HepG2 (cell line): ENCODE data around the gene NCBP3. TPM values are rescaled to one million over a fixed set of nuclear protein-coding genes. Genes with fewer than 3 reads are reported as not detected.

Experiments
- GLMP ChIP-seq: sonication (generic); formaldehyde crosslinking; IDR thresholded peaks from 2 replicates; pipeline ENCODE4 v1.9.0; 2021; ENCODE audit warnings: missing genetic modification reagents, mild to moderate bottlenecking, borderline replicate concordance
- HMGXB3 ChIP-seq: sonication (generic); formaldehyde crosslinking; IDR thresholded peaks from 2 replicates; pipeline ENCODE4 v1.4.0; 2020; ENCODE audit warnings: missing genetic modification reagents, borderline replicate concordance
- IRF9 ChIP-seq: sonication (generic); formaldehyde crosslinking; IDR thresholded peaks from 2 replicates; pipeline ENCODE4 v1.8.0; 2022; ENCODE audit warnings: missing genetic modification reagents, mild to moderate bottlenecking, borderline replicate concordance
- NFKB2 ChIP-seq: sonication (generic); formaldehyde crosslinking; IDR thresholded peaks from 2 replicates; pipeline ENCODE4 v1.4.0; 2020; ENCODE audit warnings: missing genetic modification reagents, borderline replicate concordance
- ZBTB25 ChIP-seq: IDR thresholded peaks from 2 replicates; pipeline ENCODE4 v1.6.1; 2018; ENCODE audit warnings: missing genetic modification reagents
- polyA plus RNA-seq, 8 experiments: library from polyadenylated mRNA; depleted of rRNA in 3 of 8; stranded (reverse) in 7 of 8; unstranded in 1 of 8; fragments of >200 nt; fragmentation: Illumina TruSeq in 4 of 8; extraction: Trizol in 4 of 8; gene quantifications; 2 replicates each; pipeline versions ENCODE4 v1.2.1 to v1.2.3, GENCODE V29; 2011 to 2016; ENCODE audit warnings: low read depth in 4 of 8, missing spikeins in 1 of 8, mixed read lengths in 1 of 8; ENCODE audit not compliant: insufficient read depth in 1 of 8
- total RNA-seq, 5 experiments: library from RNA; depleted of rRNA; stranded (reverse); fragments of >200 nt; fragmentation: Illumina TruSeq; extraction: Trizol; gene quantifications; 2 replicates each; pipeline ENCODE4 v1.2.3, GENCODE V29; 2016; ENCODE audit warnings: low read depth in 1 of 5

The NCBP3 gene
- total and polyA plus RNA-seq, 2 of the 13 experiments (the other 11 are each of a cell fraction or from before 2014, with no cell fraction given), result 19.5 to 24.8 TPM

- TF ChIP-seq IRF9 (CRISPR knock-in tag), result no peak
- TF ChIP-seq HMGXB3, result no peak
- TF ChIP-seq ZBTB25 (CRISPR knock-in tag), result no peak
- TF ChIP-seq NFKB2 (CRISPR knock-in tag), result no peak
- TF ChIP-seq GLMP (CRISPR knock-in tag), result no peak
- TF ChIP-seq, all 625 proteins: peak for 0
Measured at GRCh38 chr17:3887394-3887793, 41.3 kb upstream of the NCBP3 start (continued).
